PC-3 (cell line): Measurements from ENCODE around the gene EVL. TPM values are rescaled to one million over a fixed set of nuclear protein-coding genes. Genes with fewer than 3 reads are reported as not detected.

ENCODE experiments used
- ATAC-seq: fragments of 200-7000 bp; cut with Tn5 transposase; 2 replicates; pipeline ENCODE4 v1.9.1; 2020; ENCODE audit warnings: mild to moderate bottlenecking, moderate library complexity
- BruUV-seq: library from RNA; stranded (reverse); fragments of 400-500 nt; replicated peaks from 2 replicates; lab custom pipeline; 2021; lab: Mats Ljungman, UMichigan
- CTCF ChIA-PET: fragments of 300-600 bp; sonication (Branson Sonifier 250); formaldehyde crosslinking; loops from one replicate; lab custom pipeline; 2022; ENCODE audit warnings: antibody characterized with exemption; lab: Charles Lee
- POLR2A ChIA-PET: fragments of 300-600 bp; sonication (Branson Sonifier 250); formaldehyde crosslinking; loops from one replicate; lab custom pipeline; 2022; ENCODE audit warnings: antibody characterized with exemption; ENCODE audit not compliant: unreplicated experiment; lab: Charles Lee
- DNase-seq: peaks from one replicate; pipeline ENCODE4 v3.0.0-alpha.2; 2015
- H2AFZ ChIP-seq: fragments of 300-600 bp; sonication (generic); 2 replicates; pipeline ENCODE4 v1.6.0; 2016; ENCODE audit warnings: antibody characterized with exemption, low read length
- H3F3A ChIP-seq: fragments of 300-600 bp; sonication (generic); one replicate; pipeline ENCODE4 v1.6.0; 2017; ENCODE audit warnings: antibody characterized with exemption, low read length, control low read depth, mild to moderate bottlenecking; ENCODE audit not compliant: unreplicated experiment
- H3K27ac ChIP-seq: fragments of 300-600 bp; sonication (generic); 2 replicates; pipeline ENCODE4 v1.5.1; 2016; ENCODE audit warnings: mild to moderate bottlenecking, low read length
- H3K27me3 ChIP-seq: fragments of 300-600 bp; sonication (generic); 2 replicates; pipeline ENCODE4 v1.6.1; 2016; ENCODE audit warnings: low read length, mixed read lengths
- H3K36me3 ChIP-seq: fragments of 300-600 bp; sonication (generic); 2 replicates; pipeline ENCODE4 v1.6.1; 2016; ENCODE audit warnings: low read depth, mixed run types, low read length, mixed read lengths
- H3K4me1 ChIP-seq: fragments of 300-600 bp; sonication (generic); 2 replicates; pipeline ENCODE4 v1.5.1; 2016; ENCODE audit warnings: low read length; ENCODE audit not compliant: insufficient read depth
- H3K4me2 ChIP-seq: fragments of 300-600 bp; sonication (generic); 2 replicates; pipeline ENCODE4 v1.6.0; 2016; ENCODE audit warnings: low read length
- H3K4me3 ChIP-seq: fragments of 300-600 bp; sonication (generic); 2 replicates; pipeline ENCODE4 v1.5.1; 2016; ENCODE audit warnings: mild to moderate bottlenecking, low read length, mixed read lengths
- H3K79me2 ChIP-seq: fragments of 300-600 bp; sonication (generic); 2 replicates; pipeline ENCODE4 v1.6.1; 2017; ENCODE audit warnings: low read length, mixed read lengths
- H3K9ac ChIP-seq: fragments of 300-600 bp; sonication (generic); 2 replicates; pipeline ENCODE4 v1.6.0; 2016; ENCODE audit warnings: mild to moderate bottlenecking, low read length
- H3K9me2 ChIP-seq: fragments of 300-600 bp; sonication (generic); replicated peaks from 2 replicates; pipeline ENCODE4 v1.6.1; 2016; ENCODE audit warnings: mixed run types, low read length, mixed read lengths
- H3K9me3 ChIP-seq: fragments of 300-600 bp; sonication (generic); 2 replicates; pipeline ENCODE4 v1.6.1; 2016; ENCODE audit warnings: low read length, mixed read lengths
- H4K20me1 ChIP-seq: fragments of 300-600 bp; sonication (generic); 2 replicates; pipeline ENCODE4 v1.6.1; 2016; ENCODE audit warnings: low read length, mixed read lengths
- EZH2 ChIP-seq: fragments of 300-600 bp; sonication (generic); IDR thresholded peaks from one replicate; pipeline ENCODE4 v1.6.1; 2017; ENCODE audit warnings: antibody characterized with exemption, mild to moderate bottlenecking, low read length; ENCODE audit not compliant: unreplicated experiment
- EZH2phosphoT487 ChIP-seq: fragments of 300-600 bp; sonication (generic); IDR thresholded peaks from 2 replicates; pipeline ENCODE4 v1.6.1; 2018; ENCODE audit warnings: mild to moderate bottlenecking, antibody characterized with exemption, low read length, borderline replicate concordance
- intact Hi-C: fragments of 100-400 bp; cut with micrococcal nuclease; formaldehyde crosslinking; loops from 2 replicates; pipeline ENCODE4 v1.9.0; 2023
- total RNA-seq: library from RNA; depleted of rRNA; stranded (reverse); fragments of >200 nt; gene quantifications from 2 replicates; pipeline ENCODE4 v1.2.3, GENCODE V29; 2014
- TF ChIP-seq, protein P1 (sequence below): fragments of 300-600 bp; sonication (generic); conservative IDR thresholded peaks from 2 replicates; pipeline ENCODE4 v1.5.1; 2017; ENCODE audit warnings: antibody characterized with exemption, low read depth, mild to moderate bottlenecking, low read length

The EVL gene
- total RNA-seq, 1 experiment from 2014 or later, result 26.5 TPM

DNA sequence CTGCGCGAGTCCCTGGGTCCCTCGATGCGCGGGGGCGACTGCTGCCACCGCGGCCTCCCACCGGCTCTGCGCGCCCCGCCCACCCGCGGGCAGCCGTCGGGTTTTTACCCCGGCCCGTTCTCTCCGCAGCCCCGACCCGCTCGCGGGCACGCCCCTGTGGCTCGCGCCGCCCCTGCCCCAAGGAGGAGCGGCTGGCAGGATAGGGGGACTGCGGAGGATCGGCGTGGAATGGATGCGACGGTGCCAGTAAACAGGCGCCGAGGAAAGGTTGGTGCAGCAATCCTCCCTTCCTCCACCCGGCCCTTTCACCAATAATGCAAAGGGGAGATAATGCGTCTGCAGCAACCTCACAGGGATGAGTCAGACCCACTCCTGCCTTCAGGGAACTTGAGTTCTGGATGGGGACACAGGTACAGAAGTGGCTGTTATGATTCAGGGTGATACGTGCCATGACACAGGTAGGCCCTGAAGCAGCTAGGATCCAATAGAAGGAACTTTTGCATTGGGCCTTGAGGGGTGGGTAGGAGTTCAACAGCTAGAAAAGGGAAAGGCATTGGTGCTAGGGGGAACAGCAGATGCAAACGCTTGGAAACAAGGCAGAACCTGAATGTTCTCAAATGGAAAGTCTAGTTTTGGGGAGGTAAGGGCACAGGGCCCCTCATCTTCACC, 94.8 kb downstream of the EVL start:
- Histone ChIP-seq H4K20me1 (no peaks in the 10 kb centered on the region), H3K4me1 (peaks cover 12% of the 10 kb centered on the region; the same call in 1 of the 2 replicates), H3F3A (no peaks in the 10 kb centered on the region), H3K9me2 (no peaks in the 10 kb centered on the region), H3K27me3 (peaks cover 9% of the 10 kb centered on the region; the same call in 1 of the 2 replicates), H3K4me3 (peak overlapping the region; percentile 71), H2AFZ (peak overlapping the region; percentile 87), H3K9me3 (no peaks in the 10 kb centered on the region), H3K79me2 (no peaks in the 10 kb centered on the region), H3K36me3 (no peaks in the 10 kb centered on the region), H3K4me2 (peak overlapping the region; percentile 95), H3K9ac (no peak overlapping the region), H3K27ac (no peak overlapping the region)
- POLR2A ChIA-PET, result no interaction called here
- BruUV-seq, result no TSS peak
- intact Hi-C loops, result no loop called here
- CTCF ChIA-PET, result no interaction called here
- TF ChIP-seq EZH2 (no peak), EZH2phosphoT487 (no peak)
- TF ChIP-seq, protein P1, sequence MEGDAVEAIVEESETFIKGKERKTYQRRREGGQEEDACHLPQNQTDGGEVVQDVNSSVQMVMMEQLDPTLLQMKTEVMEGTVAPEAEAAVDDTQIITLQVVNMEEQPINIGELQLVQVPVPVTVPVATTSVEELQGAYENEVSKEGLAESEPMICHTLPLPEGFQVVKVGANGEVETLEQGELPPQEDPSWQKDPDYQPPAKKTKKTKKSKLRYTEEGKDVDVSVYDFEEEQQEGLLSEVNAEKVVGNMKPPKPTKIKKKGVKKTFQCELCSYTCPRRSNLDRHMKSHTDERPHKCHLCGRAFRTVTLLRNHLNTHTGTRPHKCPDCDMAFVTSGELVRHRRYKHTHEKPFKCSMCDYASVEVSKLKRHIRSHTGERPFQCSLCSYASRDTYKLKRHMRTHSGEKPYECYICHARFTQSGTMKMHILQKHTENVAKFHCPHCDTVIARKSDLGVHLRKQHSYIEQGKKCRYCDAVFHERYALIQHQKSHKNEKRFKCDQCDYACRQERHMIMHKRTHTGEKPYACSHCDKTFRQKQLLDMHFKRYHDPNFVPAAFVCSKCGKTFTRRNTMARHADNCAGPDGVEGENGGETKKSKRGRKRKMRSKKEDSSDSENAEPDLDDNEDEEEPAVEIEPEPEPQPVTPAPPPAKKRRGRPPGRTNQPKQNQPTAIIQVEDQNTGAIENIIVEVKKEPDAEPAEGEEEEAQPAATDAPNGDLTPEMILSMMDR, result no peak
- DNase-seq (peak; percentile 36), ATAC-seq (no peak; the same call in 1 of the 2 replicates)

DNA sequence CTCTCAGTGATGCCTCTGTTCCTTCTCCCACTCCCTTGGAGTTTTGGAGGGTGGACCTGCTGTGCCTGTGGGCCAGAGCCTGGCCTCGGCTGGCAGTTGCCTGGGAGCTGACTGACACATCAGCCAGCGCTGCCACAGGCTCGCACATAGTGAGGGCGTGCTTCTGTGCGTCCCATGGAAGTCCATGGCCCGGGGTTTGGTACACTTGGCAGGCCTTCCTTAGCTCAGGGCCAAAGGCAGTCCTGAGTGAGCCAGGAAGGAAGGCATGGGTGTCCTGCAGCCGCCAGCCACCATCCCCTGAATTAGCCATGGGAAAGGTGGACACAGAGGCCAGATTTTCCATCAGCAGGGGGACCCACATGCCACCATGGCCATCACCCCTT, 95.3 kb downstream of the EVL start:
- ATAC-seq (no peak), DNase-seq (no peak)
- intact Hi-C loops, result no loop called here
- no peak overlapping the region for H3K27ac ChIP-seq
- H3K79me2 ChIP-seq, result no peaks in the 10 kb centered on the region
- H3K4me1 ChIP-seq, result peaks cover 12% of the 10 kb centered on the region; the same call in 1 of the 2 replicates
- CTCF ChIA-PET, result interaction anchor here (0.7 kb wide), 1 partner anchor 38 kb away, joined by 3 read pairs; no protein-coding TSS in a partner anchor
- TF ChIP-seq EZH2phosphoT487 (no peak), EZH2 (no peak)
- TF ChIP-seq, protein P1, result no peak
- peaks cover 9% of the 10 kb centered on the region; the same call in 1 of the 2 replicates for H3K27me3 ChIP-seq
- BruUV-seq, result no TSS peak
- POLR2A ChIA-PET, result no interaction called here
- H3K9ac ChIP-seq, result no peak overlapping the region
- no peaks in the 10 kb centered on the region for H3F3A ChIP-seq
- no peaks in the 10 kb centered on the region for H3K9me3 ChIP-seq
- H2AFZ ChIP-seq, result no peak overlapping the region
- no peaks in the 10 kb centered on the region for H3K9me2 ChIP-seq
- H3K4me2 ChIP-seq, result no peak overlapping the region
- no peaks in the 10 kb centered on the region for H3K36me3 ChIP-seq
- H4K20me1 ChIP-seq, result no peaks in the 10 kb centered on the region
- no peak overlapping the region for H3K4me3 ChIP-seq

DNA sequence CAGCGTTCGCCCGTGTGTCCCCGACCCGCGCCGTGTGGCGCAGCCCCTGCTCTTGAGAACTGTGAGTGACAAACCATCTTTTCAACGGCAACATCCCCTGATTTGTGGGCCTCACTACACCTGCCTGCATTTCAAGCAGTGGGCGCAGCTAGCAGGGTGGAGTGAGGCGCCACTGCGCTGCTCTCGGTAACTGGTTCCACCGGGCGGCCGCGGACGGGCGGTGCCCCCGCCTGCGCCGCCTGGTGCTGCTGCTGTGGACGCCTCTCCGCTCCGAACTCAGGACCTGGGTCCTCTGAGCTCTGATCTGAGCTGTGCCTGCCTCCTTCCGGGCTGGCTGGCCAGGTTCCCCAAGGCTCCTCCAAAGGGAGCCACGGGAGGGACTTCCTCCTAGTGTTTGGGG, 100.2 kb downstream of the EVL start:
- CTCF ChIA-PET, result no interaction called here
- Histone ChIP-seq H3K4me2 (no peak overlapping the region), H3K4me1 (no peaks in the 10 kb centered on the region), H4K20me1 (no peaks in the 10 kb centered on the region), H3K9me3 (no peaks in the 10 kb centered on the region), H3K27me3 (no peaks in the 10 kb centered on the region), H3K9me2 (no peaks in the 10 kb centered on the region), H3F3A (no peaks in the 10 kb centered on the region), H3K27ac (no peak overlapping the region), H3K9ac (no peak overlapping the region), H3K79me2 (no peaks in the 10 kb centered on the region), H3K36me3 (no peaks in the 10 kb centered on the region), H2AFZ (no peak overlapping the region), H3K4me3 (no peak overlapping the region)
- POLR2A ChIA-PET, result no interaction called here
- DNase-seq (no peak), ATAC-seq (no peak)
- TF ChIP-seq, protein P1, result no peak
- no peak for TF ChIP-seq EZH2
- no peak for TF ChIP-seq EZH2phosphoT487
- BruUV-seq, result no TSS peak
- intact Hi-C loops, result no loop called here
